Large intestine (tissue), 3 donors: ENCODE results near the gene PLPPR5. TPM values are rescaled to one million over a fixed set of nuclear protein-coding genes. Genes with fewer than 3 reads are reported as not detected.

Source experiments
- DNase-seq, 2 donors: peaks; one replicate each; pipeline versions ENCODE4 v3.0.0 to v3.0.0-alpha.2; 2013
- H3K27ac ChIP-seq: one replicate; pipeline ENCODE4 v1.5.1; 2013; ENCODE audit warnings: low read length
- H3K27me3 ChIP-seq: 2 replicates; pipeline ENCODE4 v1.6.1; 2013; ENCODE audit warnings: low read length; ENCODE audit not compliant: control insufficient read depth, insufficient read depth
- H3K36me3 ChIP-seq: 2 replicates; pipeline ENCODE4 v1.6.1; 2013; ENCODE audit warnings: low read length; ENCODE audit not compliant: control insufficient read depth, insufficient read depth
- H3K4me1 ChIP-seq: one replicate; pipeline ENCODE4 v1.6.1; 2013; ENCODE audit warnings: low read length; ENCODE audit not compliant: control insufficient read depth, insufficient read depth
- H3K4me3 ChIP-seq: one replicate; pipeline ENCODE4 v1.5.1; 2013; ENCODE audit warnings: low read length
- H3K9me3 ChIP-seq: one replicate; pipeline ENCODE4 v1.6.1; 2013; ENCODE audit warnings: mild to moderate bottlenecking, low read depth, low read length, moderate library complexity; ENCODE audit not compliant: control insufficient read depth
- WGBS: methylation state at CpG from one replicate; pipeline ENCODE4 v1.1.5; 2013; ENCODE audit warnings: low lambda C conversion rate; ENCODE audit not compliant: insufficient coverage; 5-methylcytosine and 5-hydroxymethylcytosine counted together
- polyA plus RNA-seq: library from polyadenylated mRNA; unstranded; fragments of 120-200 nt; gene quantifications from one replicate; pipeline ENCODE4 v1.2.1, GENCODE V29; 2013

Gene PLPPR5
- polyA plus RNA-seq, 1 donor = 3.1 TPM

DNA sequence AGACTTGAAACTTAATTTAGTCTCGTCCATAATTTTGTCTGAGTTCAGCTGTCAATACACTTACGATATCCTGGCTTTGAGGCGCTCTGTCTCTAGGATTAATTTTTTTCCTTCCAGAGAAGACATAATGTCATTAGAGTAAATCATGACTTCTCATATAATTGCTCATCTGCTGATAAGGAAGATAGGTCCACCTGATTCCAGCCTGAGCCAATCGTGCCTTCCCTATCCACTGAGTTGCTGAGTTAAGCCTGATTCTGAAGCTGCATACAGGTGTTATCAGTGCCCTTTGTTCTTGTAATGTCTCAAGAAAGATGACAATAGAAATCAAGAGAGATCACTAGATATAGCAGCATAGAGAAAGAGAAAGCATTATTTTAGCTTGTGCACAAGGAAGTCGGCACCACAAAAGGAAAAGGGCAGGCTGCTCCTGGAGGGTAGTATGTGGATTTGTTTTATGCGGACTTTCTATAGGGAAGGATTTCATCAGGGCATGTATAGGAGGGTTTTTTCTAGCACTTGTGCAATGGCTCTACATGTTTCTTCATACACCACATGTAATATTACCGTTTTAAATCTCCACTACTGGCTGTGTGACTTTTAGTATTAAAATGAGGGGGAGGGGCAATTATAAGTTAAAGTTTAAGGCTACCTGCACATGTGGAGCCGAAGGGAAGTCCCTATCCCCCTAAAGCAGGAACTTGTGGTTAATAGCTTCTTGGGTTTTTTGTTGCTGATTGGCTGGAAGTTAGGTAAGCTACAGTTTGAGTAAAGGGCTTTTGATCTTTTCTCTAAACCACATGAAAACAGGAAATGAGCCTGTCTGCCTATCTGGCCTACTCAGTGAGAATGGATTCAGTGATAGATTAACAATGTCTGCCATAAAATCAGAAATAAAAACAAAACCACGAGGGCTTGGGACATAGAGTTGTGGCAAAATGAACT is 133.4 kb downstream of the PLPPR5 start:
- Histone ChIP-seq H3K4me1 (no peaks in the 10 kb centered on the region), H3K27ac (no peak overlapping the region), H3K9me3 (no peaks in the 10 kb centered on the region), H3K4me3 (no peak overlapping the region), H3K27me3 (no peaks in the 10 kb centered on the region), H3K36me3 (no peaks in the 10 kb centered on the region)
- peak; percentile 7 to 12 for DNase-seq
- WGBS = 20% methylated on average over 1 of the region's 9 CpGs

GRCh38 chr1:98865796-98866195 is 138.9 kb downstream of the PLPPR5 start:
- Histone ChIP-seq H3K36me3 (no peaks in the 10 kb centered on the region), H3K4me3 (no peak overlapping the region), H3K9me3 (no peaks in the 10 kb centered on the region), H3K4me1 (no peaks in the 10 kb centered on the region), H3K27me3 (no peaks in the 10 kb centered on the region), H3K27ac (no peak overlapping the region)
- DNase-seq = no peak
- no CpG with 5 or more reads among the region's 1 CpG for WGBS

GRCh38 chr1:98860329-98860728 is 144.3 kb downstream of the PLPPR5 start:
- no peaks in the 10 kb centered on the region for H3K9me3 ChIP-seq
- H3K4me3 ChIP-seq = no peak overlapping the region
- WGBS = no CpG with 5 or more reads among the region's 1 CpG
- no peaks in the 10 kb centered on the region for H3K36me3 ChIP-seq
- no peaks in the 10 kb centered on the region for H3K27me3 ChIP-seq
- no peak for DNase-seq
- H3K27ac ChIP-seq = no peak overlapping the region
- H3K4me1 ChIP-seq = no peaks in the 10 kb centered on the region

DNA sequence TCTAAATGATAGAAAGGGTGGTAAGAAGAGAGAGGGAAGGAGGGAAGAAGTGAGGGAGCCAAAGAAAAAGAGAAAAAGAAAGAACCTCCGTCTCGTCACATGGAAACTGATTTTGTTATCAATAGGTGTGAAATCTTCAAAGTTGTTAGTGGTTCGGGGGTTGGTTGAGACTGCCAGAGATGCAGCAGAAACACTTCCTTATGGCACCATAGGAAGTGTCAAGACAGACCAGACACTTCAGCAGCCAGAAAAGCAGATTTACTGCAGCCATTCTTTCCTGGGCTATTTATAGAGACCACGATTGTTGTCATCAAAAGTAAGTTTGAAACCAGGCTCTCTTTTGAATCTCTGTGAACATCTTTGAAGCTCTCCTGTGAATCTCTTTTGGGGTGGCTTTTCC is 150.5 kb downstream of the PLPPR5 start:
- 79% methylated on average over 2 of the region's 4 CpGs for WGBS
- no peaks in the 10 kb centered on the region for H3K27me3 ChIP-seq

GRCh38 chr1:98849969-98850636 is 154.6 kb downstream of the PLPPR5 start:
- Histone ChIP-seq H3K27me3 (no peaks in the 10 kb centered on the region), H3K4me1 (no peaks in the 10 kb centered on the region), H3K9me3 (no peaks in the 10 kb centered on the region), H3K36me3 (no peaks in the 10 kb centered on the region), H3K27ac (no peak overlapping the region), H3K4me3 (no peak overlapping the region)
- WGBS = 100% methylated on average over 1 of the region's 1 CpG
- no peak for DNase-seq

More for the DNA sequence above, 150.5 kb downstream of the PLPPR5 start:
- no peak overlapping the region for H3K4me3 ChIP-seq
- no peak for DNase-seq
- H3K36me3 ChIP-seq = no peaks in the 10 kb centered on the region
- H3K9me3 ChIP-seq = no peaks in the 10 kb centered on the region
- no peak overlapping the region for H3K27ac ChIP-seq
- no peaks in the 10 kb centered on the region for H3K4me1 ChIP-seq

GRCh38 chr1:98842241-98842640 is 162.4 kb downstream of the PLPPR5 start:
- no peaks in the 10 kb centered on the region for H3K27me3 ChIP-seq
- H3K9me3 ChIP-seq = no peaks in the 10 kb centered on the region
- H3K36me3 ChIP-seq = no peaks in the 10 kb centered on the region
- DNase-seq = no peak
- H3K4me3 ChIP-seq = no peak overlapping the region
- H3K4me1 ChIP-seq = no peaks in the 10 kb centered on the region
- H3K27ac ChIP-seq = no peak overlapping the region
- WGBS = no CpG with 5 or more reads among the region's 2 CpGs
